K562 (cell line): Measurements from ENCODE around the gene RRBP1. TPM values are rescaled to one million over a fixed set of nuclear protein-coding genes. Genes with fewer than 3 reads are reported as not detected.

Source experiments
- ATAC-seq: fragments of 200-7000 bp; cut with Tn5 transposase; 3 replicates; pipeline ENCODE4 v1.9.1; 2020; ENCODE audit warnings: moderate library complexity
- BruUV-seq: library from RNA; stranded (reverse); fragments of 400-500 nt; replicated peaks from 2 replicates; lab custom pipeline; 2021; lab: Mats Ljungman, UMichigan
- CTCF ChIA-PET: fragments of 300-600 bp; formaldehyde crosslinking; extraction: SDS; loops from one replicate; lab custom pipeline; 2021; ENCODE audit warnings: low intra/inter-chr PET ratio; lab: Yijun Ruan, JAX
- POLR2A ChIA-PET: fragments of 300-600, 350-650 bp; sonication (Branson Sonifier 250); formaldehyde crosslinking; extraction: SDS; loops from one replicate; lab custom pipeline; 2021; ENCODE audit warnings: antibody characterized with exemption, inconsistent platforms; lab: Yijun Ruan, JAX
- DNase-seq, 4 experiments: peaks; one replicate each; pipeline versions ENCODE4 v3.0.0 to v3.0.0-alpha.2; 2011 to 2018; ENCODE audit warnings: low spot score in 3 of 4, mixed read lengths in 3 of 4; ENCODE audit errors: extremely low read depth in 1 of 4
- FAIRE-seq: peaks from 2 replicates; lab custom pipeline; 2011; peaks lifted over from hg19 to GRCh38; lab: Jason Lieb, UNC
- H2AFZ ChIP-seq: 2 replicates; pipeline ENCODE4 v1.6.0; 2011; ENCODE audit warnings: low read depth, low read length, control low read depth, inconsistent platforms
- H3K27ac ChIP-seq: fragments of 200-600 bp; 3 replicates; pipeline ENCODE4 v1.8.0; 2011; ENCODE audit warnings: low read depth, mild to moderate bottlenecking, control low read depth, inconsistent platforms, low read length, moderate library complexity, mixed read lengths; ENCODE audit errors: extremely low read depth
- H3K27me3 ChIP-seq, 2 experiments: fragments of 300-600 bp in 1 of 2; 2 replicates in 1 of 2; 3 replicates in 1 of 2; pipeline versions ENCODE4 v1.6.0 to v1.8.0; 2011; ENCODE audit warnings: inconsistent platforms in 2 of 2, low read length in 2 of 2, mild to moderate bottlenecking in 1 of 2, mixed read lengths in 1 of 2, moderate library complexity in 1 of 2; ENCODE audit not compliant: control insufficient read depth in 2 of 2, insufficient read depth in 2 of 2
- H3K36me3 ChIP-seq: fragments of 300-600 bp; 3 replicates; pipeline ENCODE4 v1.8.0; 2011; ENCODE audit warnings: mild to moderate bottlenecking, low read length, inconsistent platforms; ENCODE audit not compliant: control insufficient read depth, insufficient read depth
- H3K4me1 ChIP-seq, 2 experiments: fragments of 200-600 bp in 1 of 2; replicated peaks in 1 of 2; 2 replicates in 1 of 2; 3 replicates in 1 of 2; pipeline versions ENCODE4 v1.5.1 to v1.8.0; 2011; ENCODE audit warnings: inconsistent platforms in 2 of 2, low read length in 2 of 2, mild to moderate bottlenecking in 1 of 2, mixed read lengths in 1 of 2, moderate library complexity in 1 of 2; ENCODE audit not compliant: control insufficient read depth in 2 of 2, insufficient read depth in 2 of 2
- H3K4me2 ChIP-seq: 2 replicates; pipeline ENCODE4 v1.6.1; 2011; ENCODE audit warnings: low read length, control low read depth, inconsistent platforms, mixed read lengths; ENCODE audit not compliant: insufficient read depth
- H3K4me3 ChIP-seq: fragments of 200-600 bp; sonication (generic), shearing (Covaris generic); 2 replicates; pipeline ENCODE4 v1.5.1; 2016; ENCODE audit warnings: control low read depth, inconsistent platforms
- H3K79me2 ChIP-seq: fragments of 200-600 bp; 3 replicates; pipeline ENCODE4 v1.8.0; 2011; ENCODE audit warnings: low read length, inconsistent platforms; ENCODE audit not compliant: control insufficient read depth, insufficient read depth
- H3K9ac ChIP-seq, 2 experiments: 2 replicates each; pipeline versions ENCODE4 v1.6.0 to v1.6.1; 2011; ENCODE audit warnings: low read depth in 2 of 2, low read length in 2 of 2, control low read depth in 1 of 2, inconsistent platforms in 1 of 2, mild to moderate bottlenecking in 1 of 2, mixed read lengths in 1 of 2; ENCODE audit not compliant: insufficient read depth in 1 of 2
- H3K9me1 ChIP-seq: one replicate; pipeline ENCODE4 v1.6.0; 2011; ENCODE audit warnings: inconsistent platforms, mild to moderate bottlenecking, low read length, moderate library complexity; ENCODE audit not compliant: control insufficient read depth, insufficient read depth
- H3K9me3 ChIP-seq: replicated peaks from 2 replicates; pipeline ENCODE4 v1.5.1; 2011; ENCODE audit warnings: low read depth, low read length, inconsistent platforms; ENCODE audit not compliant: control insufficient read depth, insufficient read depth
- H4K20me1 ChIP-seq: replicated peaks from 2 replicates; pipeline ENCODE4 v1.6.1; 2011; ENCODE audit warnings: low read length, inconsistent platforms, mixed read lengths; ENCODE audit not compliant: control insufficient read depth, insufficient read depth
- BRF1 ChIP-seq: IDR thresholded peaks from 3 replicates; pipeline ENCODE4 v1.6.1; 2011; ENCODE audit warnings: borderline replicate concordance, mild to moderate bottlenecking; ENCODE audit not compliant: insufficient read length; ENCODE audit errors: extremely low read depth
- CCNT2 ChIP-seq: IDR thresholded peaks from 2 replicates; pipeline ENCODE4 v1.6.1; 2011; ENCODE audit warnings: borderline replicate concordance, low read depth, mild to moderate bottlenecking, moderate library complexity, mixed read lengths, low read length; ENCODE audit not compliant: insufficient read length; ENCODE audit errors: extremely low read depth
- DMBX1 ChIP-seq: fragments of 250-450 bp; sonication (Bioruptor Pico); IDR thresholded peaks from 2 replicates; pipeline ENCODE4 v1.8.0; 2022; ENCODE audit warnings: inconsistent platforms, mild to moderate bottlenecking, moderate library complexity, borderline replicate concordance
- ETS2 ChIP-seq: IDR thresholded peaks from 2 replicates; pipeline ENCODE4 v1.6.1; 2016; ENCODE audit warnings: borderline replicate concordance, missing genetic modification characterization, mild to moderate bottlenecking, moderate library complexity, missing compliant biosample characterization; ENCODE audit not compliant: poor library complexity, severe bottlenecking
- KHSRP ChIP-seq: fragments of 450-650 bp; IDR thresholded peaks from 2 replicates; pipeline ENCODE4 v1.6.1; 2017
- NCOA4 ChIP-seq: fragments of 450-650 bp; IDR thresholded peaks from 2 replicates; pipeline ENCODE4 v1.6.1; 2018; ENCODE audit warnings: mild to moderate bottlenecking; ENCODE audit not compliant: partially characterized antibody
- NFATC3 ChIP-seq: fragments of 450-650 bp; IDR thresholded peaks from 2 replicates; pipeline ENCODE4 v1.6.1; 2017; ENCODE audit warnings: mild to moderate bottlenecking
- PYGO2 ChIP-seq: fragments of 450-650 bp; IDR thresholded peaks from 2 replicates; pipeline ENCODE4 v1.6.1; 2016; ENCODE audit warnings: mild to moderate bottlenecking, missing genetic modification characterization, moderate library complexity, missing compliant biosample characterization
- SNRNP70 ChIP-seq: fragments of 200-400 bp; formaldehyde crosslinking; optimal IDR thresholded peaks from 2 replicates; pipeline ENCODE3; 2017; ENCODE audit warnings: low read depth, low read length
- SREBF2 ChIP-seq: sonication (generic); formaldehyde crosslinking; IDR thresholded peaks from 2 replicates; pipeline ENCODE4 v1.4.0; 2020; ENCODE audit warnings: mild to moderate bottlenecking, missing genetic modification reagents
- WHSC1 ChIP-seq: IDR thresholded peaks from one replicate; pipeline ENCODE4 v1.6.1; 2012; ENCODE audit warnings: low read length, control low read depth, inconsistent platforms
- XRCC5 ChIP-seq: fragments of 200-400 bp; formaldehyde crosslinking; IDR thresholded peaks from 2 replicates; pipeline ENCODE4 v1.6.1; 2017; ENCODE audit warnings: low read depth, mild to moderate bottlenecking, low read length
- ZNF507 ChIP-seq: conservative IDR thresholded peaks from 2 replicates; pipeline ENCODE4 v1.6.1; 2017; ENCODE audit warnings: missing genetic modification characterization, missing compliant biosample characterization
- ZNF830 ChIP-seq: fragments of 250-450 bp; sonication (Bioruptor Pico); IDR thresholded peaks from 2 replicates; pipeline ENCODE4 v1.5.0; 2021; ENCODE audit warnings: mild to moderate bottlenecking
- WGBS: fragments of 100-300 bp; shearing (Covaris generic); methylation state at CpG from one replicate; pipeline ENCODE4 v1.1.6; 2016; ENCODE audit warnings: low coverage, mixed read lengths; ENCODE audit not compliant: insufficient coverage; ENCODE audit errors: missing lambda C conversion rate; 5-methylcytosine and 5-hydroxymethylcytosine counted together
- in situ Hi-C: fragments of 300-500 bp; cut with MboI; formaldehyde crosslinking; loops from 4 replicates; pipeline ENCODE4 v1.15.0; 2018; ENCODE audit warnings: inconsistent platforms, mixed read lengths
- intact Hi-C: fragments of 100-400 bp; cut with micrococcal nuclease; formaldehyde crosslinking; loops from 2 replicates; pipeline ENCODE4 v1.14.2; 2022
- polyA plus RNA-seq, 8 experiments: library from polyadenylated mRNA; depleted of rRNA in 4 of 8; stranded (reverse) in 5 of 8; unstranded in 3 of 8; fragments of >200 nt; fragmentation: Nextera tagmentation in 2 of 8; fragmentation: Illumina TruSeq in 1 of 8; extraction: Ambion mirVana in 2 of 8; extraction: Trizol in 1 of 8; gene quantifications; 2 replicates each; pipeline versions ENCODE4 v1.2.1 to v1.2.3, GENCODE V29; 2011 to 2014; ENCODE audit warnings: inconsistent platforms in 1 of 8, missing spikeins in 1 of 8
- total RNA-seq, 7 experiments: library from RNA; depleted of rRNA in 6 of 7; stranded (reverse); fragments of >200 nt in 6 of 7; fragmentation: Illumina TruSeq in 2 of 7; extraction: Trizol in 2 of 7; gene quantifications; 2 replicates each; pipeline versions ENCODE4 v1.2.1 to v1.2.3, GENCODE V29; 2011 to 2021; ENCODE audit warnings: low replicate concordance in 1 of 7
- TF ChIP-seq, protein P1 (sequence below): sonication (generic); IDR thresholded peaks from 2 replicates; pipeline ENCODE4 v1.6.1; 2016
- TF ChIP-seq, protein P2 (sequence below): fragments of 200-800 bp; sonication (Bioruptor generic); IDR thresholded peaks from 2 replicates; pipeline ENCODE4 v1.6.1; 2017; ENCODE audit warnings: missing genetic modification characterization, missing compliant biosample characterization

RRBP1 gene
- total and polyA plus RNA-seq, 9 of the 15 experiments (the other 6 are each of a cell fraction or from before 2014, with no cell fraction given) = 0.84 to 32.0 (median 17.6) TPM

DNA sequence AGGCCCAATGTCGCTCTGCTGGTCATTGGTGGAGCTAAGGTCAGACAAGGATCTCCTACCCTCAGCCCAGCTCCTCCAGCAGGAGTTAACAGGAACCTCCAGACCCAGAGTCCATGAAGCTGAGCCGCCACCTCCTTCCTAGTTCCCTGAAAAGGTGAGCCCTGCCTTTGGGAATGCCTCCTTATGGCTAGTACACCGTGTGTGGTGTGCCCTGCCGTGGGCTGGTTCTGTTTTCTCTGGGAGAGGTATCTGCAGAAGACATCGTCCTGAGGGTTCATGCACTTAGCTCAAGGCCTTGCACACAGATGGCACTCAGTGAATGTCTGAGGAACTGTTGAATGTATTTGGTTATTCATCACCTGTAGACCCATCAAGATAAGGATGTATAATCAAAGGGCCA lies 33.0 kb upstream of the RRBP1 start:
- Histone ChIP-seq H2AFZ (no peak overlapping the region), H3K9ac (no peak overlapping the region), H3K79me2 (no peaks in the 10 kb centered on the region), H4K20me1 (no peaks in the 10 kb centered on the region), H3K27me3 (peaks cover 0 to 33% of the 10 kb centered on the region in 2 experiments; a peak in 3 of 5 replicates), H3K4me3 (no peak overlapping the region), H3K4me2 (no peak overlapping the region), H3K36me3 (no peaks in the 10 kb centered on the region), H3K9me3 (no peaks in the 10 kb centered on the region), H3K27ac (no peak overlapping the region), H3K9me1 (no peaks in the 10 kb centered on the region), H3K4me1 (peaks cover 0 to 6% of the 10 kb centered on the region in 2 experiments; a peak in 3 of 5 replicates)
- TF ChIP-seq NFATC3 = no peak
- TF ChIP-seq ETS2 (tag) = no peak
- TF ChIP-seq ZNF830 = no peak
- no peak for TF ChIP-seq XRCC5
- TF ChIP-seq DMBX1 = no peak
- TF ChIP-seq SNRNP70 = no peak
- no peak for TF ChIP-seq NCOA4
- TF ChIP-seq BRF1 = no peak
- no peak for TF ChIP-seq ZNF507
- TF ChIP-seq CCNT2 = no peak
- TF ChIP-seq, protein P1, sequence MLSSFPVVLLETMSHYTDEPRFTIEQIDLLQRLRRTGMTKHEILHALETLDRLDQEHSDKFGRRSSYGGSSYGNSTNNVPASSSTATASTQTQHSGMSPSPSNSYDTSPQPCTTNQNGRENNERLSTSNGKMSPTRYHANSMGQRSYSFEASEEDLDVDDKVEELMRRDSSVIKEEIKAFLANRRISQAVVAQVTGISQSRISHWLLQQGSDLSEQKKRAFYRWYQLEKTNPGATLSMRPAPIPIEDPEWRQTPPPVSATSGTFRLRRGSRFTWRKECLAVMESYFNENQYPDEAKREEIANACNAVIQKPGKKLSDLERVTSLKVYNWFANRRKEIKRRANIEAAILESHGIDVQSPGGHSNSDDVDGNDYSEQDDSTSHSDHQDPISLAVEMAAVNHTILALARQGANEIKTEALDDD = no peak
- TF ChIP-seq, protein P2, sequence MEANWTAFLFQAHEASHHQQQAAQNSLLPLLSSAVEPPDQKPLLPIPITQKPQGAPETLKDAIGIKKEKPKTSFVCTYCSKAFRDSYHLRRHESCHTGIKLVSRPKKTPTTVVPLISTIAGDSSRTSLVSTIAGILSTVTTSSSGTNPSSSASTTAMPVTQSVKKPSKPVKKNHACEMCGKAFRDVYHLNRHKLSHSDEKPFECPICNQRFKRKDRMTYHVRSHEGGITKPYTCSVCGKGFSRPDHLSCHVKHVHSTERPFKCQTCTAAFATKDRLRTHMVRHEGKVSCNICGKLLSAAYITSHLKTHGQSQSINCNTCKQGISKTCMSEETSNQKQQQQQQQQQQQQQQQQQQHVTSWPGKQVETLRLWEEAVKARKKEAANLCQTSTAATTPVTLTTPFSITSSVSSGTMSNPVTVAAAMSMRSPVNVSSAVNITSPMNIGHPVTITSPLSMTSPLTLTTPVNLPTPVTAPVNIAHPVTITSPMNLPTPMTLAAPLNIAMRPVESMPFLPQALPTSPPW (CRISPR knock-in tag) = no peak
- TF ChIP-seq SREBF2 = no peak
- TF ChIP-seq PYGO2 (tag) = no peak
- no peak for TF ChIP-seq KHSRP
- TF ChIP-seq WHSC1 = no peak
- BruUV-seq = no TSS peak
- ATAC-seq (no peak), FAIRE-seq (no peak), DNase-seq (no peak)
- CTCF ChIA-PET = no interaction called here
- intact Hi-C loops (no loop called here), in situ Hi-C loops (no loop called here)
- WGBS = 8% methylated on average over 4 of the region's 5 CpGs
- POLR2A ChIA-PET = interaction anchor here (1.3 kb wide), 1 partner anchor 11 kb away, joined by 6 read pairs; no protein-coding TSS in a partner anchor
